Measurements from ENCODE around the gene GBX2.

DNA sequence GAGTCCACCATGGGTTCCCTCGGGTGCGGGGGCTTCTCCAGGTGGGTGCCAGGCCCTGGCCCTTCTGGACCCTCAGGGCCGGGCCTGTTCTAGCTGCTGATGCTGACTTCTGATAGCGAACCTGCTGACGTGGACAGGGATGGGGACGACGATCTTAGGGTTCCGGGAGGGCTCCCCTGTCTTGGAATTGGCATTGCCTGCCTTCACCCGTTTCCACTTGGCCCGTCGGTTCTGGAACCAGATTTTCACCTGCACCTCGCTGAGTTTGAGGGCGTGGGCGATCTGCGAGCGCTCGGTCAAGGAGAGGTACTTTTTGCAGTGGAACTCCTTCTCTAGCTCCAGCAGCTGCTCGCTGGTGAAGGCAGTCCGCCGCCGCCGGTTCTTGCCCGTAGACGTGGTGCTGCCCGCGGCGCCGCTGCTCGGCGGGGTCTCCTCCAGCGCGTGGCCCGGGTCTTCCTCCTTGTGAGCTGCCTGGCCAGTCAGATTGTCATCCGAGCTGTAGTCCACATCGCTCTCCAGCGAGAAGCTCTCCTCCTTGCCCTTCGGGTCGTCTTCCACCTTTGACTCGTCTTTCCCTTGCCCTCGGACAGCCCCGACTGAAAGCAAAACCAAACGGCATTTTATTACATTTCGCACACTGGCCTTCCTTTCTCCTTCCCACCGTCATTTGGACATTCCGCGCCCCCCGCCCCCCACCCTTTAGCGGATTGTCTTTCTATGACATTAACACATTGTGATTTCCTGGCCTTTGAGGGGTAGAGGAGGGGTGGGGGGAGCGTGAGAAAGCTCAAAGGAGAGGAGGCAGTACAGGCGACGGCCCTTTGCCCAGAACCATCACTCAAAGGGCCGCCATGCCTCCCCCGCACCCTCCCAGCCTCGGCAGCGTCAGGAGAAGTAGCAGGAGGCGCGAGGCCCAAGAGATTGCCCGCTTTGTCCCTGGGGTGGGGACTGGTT, 2.1 kb downstream of the GBX2 start:
- TF ChIP-seq, protein P1, sequence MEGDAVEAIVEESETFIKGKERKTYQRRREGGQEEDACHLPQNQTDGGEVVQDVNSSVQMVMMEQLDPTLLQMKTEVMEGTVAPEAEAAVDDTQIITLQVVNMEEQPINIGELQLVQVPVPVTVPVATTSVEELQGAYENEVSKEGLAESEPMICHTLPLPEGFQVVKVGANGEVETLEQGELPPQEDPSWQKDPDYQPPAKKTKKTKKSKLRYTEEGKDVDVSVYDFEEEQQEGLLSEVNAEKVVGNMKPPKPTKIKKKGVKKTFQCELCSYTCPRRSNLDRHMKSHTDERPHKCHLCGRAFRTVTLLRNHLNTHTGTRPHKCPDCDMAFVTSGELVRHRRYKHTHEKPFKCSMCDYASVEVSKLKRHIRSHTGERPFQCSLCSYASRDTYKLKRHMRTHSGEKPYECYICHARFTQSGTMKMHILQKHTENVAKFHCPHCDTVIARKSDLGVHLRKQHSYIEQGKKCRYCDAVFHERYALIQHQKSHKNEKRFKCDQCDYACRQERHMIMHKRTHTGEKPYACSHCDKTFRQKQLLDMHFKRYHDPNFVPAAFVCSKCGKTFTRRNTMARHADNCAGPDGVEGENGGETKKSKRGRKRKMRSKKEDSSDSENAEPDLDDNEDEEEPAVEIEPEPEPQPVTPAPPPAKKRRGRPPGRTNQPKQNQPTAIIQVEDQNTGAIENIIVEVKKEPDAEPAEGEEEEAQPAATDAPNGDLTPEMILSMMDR (IDR thresholded peaks at IDR 0.05; ENCODE audit: insufficient read depth, low read length) = no peak
- TF ChIP-seq GABPA (IDR thresholded peaks at IDR 0.05; ENCODE audit: low read depth) (no peak), POLR2AphosphoS5 (IDR thresholded peaks at IDR 0.05; ENCODE audit: low read depth) (no peak)
